Measurements from ENCODE around the gene OSBPL9. TPM values are rescaled to one million over a fixed set of nuclear protein-coding genes. Genes with fewer than 3 reads are reported as not detected.
A peak's percentile ranks its signal among the peaks of the same experiment; 100 is the strongest.

The OSBPL9 gene
- total RNA-seq, 2 experiments from 2014 or later, result 35.6 to 36.5 TPM

DNA sequence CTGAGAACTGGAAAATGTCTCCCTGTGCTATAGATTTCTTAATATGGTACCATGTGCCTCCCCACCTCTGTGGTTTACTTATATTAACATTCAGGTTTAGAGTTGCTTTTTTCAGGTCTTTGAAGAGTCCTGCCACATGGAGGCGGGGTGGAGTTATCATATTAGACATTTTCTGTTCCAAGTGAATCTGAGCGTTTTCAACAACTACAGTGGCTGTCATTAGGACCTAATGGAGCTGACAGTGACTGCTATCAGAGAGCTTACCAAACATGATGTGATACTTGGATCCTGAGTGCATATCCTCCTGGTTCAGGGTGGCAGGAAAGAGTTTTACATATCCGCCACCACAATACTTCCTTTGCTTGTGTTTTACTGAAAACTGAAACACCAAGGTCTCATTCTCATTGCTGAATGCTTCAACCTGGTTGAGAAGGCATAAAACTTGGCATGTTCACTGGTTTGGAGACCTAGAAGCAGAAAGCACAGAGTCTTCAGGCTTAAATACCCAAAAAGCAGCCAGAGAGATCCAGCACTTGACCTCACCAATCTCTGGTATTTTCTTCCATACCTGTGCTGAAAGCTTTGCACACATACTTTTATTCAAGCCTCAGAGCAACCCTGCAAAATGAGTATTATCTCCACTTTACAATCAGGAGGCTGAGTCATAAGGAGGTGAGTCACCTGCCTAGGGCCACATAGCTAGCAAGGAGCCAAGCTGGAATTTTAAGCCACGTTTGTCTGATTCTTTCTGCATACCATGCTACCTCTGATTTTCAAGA lies 47.4 kb upstream of the OSBPL9 start:
- H3K4me1 ChIP-seq (ENCODE audit: insufficient read depth, low read length), result peaks cover 38% of the 10 kb centered on the region
- ChIA-PET CTCF (no interaction called here), POLR2A (no interaction called here)
- TF ChIP-seq, protein P1, sequence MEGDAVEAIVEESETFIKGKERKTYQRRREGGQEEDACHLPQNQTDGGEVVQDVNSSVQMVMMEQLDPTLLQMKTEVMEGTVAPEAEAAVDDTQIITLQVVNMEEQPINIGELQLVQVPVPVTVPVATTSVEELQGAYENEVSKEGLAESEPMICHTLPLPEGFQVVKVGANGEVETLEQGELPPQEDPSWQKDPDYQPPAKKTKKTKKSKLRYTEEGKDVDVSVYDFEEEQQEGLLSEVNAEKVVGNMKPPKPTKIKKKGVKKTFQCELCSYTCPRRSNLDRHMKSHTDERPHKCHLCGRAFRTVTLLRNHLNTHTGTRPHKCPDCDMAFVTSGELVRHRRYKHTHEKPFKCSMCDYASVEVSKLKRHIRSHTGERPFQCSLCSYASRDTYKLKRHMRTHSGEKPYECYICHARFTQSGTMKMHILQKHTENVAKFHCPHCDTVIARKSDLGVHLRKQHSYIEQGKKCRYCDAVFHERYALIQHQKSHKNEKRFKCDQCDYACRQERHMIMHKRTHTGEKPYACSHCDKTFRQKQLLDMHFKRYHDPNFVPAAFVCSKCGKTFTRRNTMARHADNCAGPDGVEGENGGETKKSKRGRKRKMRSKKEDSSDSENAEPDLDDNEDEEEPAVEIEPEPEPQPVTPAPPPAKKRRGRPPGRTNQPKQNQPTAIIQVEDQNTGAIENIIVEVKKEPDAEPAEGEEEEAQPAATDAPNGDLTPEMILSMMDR (IDR thresholded peaks at IDR 0.05), result no peak
- H3K27me3 ChIP-seq (ENCODE audit: control insufficient read depth in 1 of 2, insufficient read depth in 2 of 2, low read length in 2 of 2), result no peaks in the 10 kb centered on the region
- no peaks in the 10 kb centered on the region for H3K36me3 ChIP-seq (ENCODE audit: insufficient read depth, low read length)
- H3K4me3 ChIP-seq (ENCODE audit: low read length), result peak overlapping the region; percentile 4
- peaks cover 34% of the 10 kb centered on the region for H3K4me1 Mint-ChIP-seq (ENCODE audit: low read depth)
- peak overlapping the region; percentile 43 to 69 for H3K27ac ChIP-seq (ENCODE audit: low read depth in 1 of 2, low read length in 2 of 2)
- ATAC-seq (ENCODE audit: poor library complexity) (peak; percentile 84), DNase-seq (peak in 10 of 14 experiments; percentile 2 to 69 (median 16))
- H3K27ac Mint-ChIP-seq, result peak overlapping the region; percentile 78
- intact Hi-C loops (cut with DNase I, micrococcal nuclease), result loop anchor here in 1 of 2 experiments (5.0 kb wide), 1 partner anchor 198 kb away; no protein-coding TSS in a partner anchor
- no peaks in the 10 kb centered on the region for H3K27me3 Mint-ChIP-seq
- no peaks in the 10 kb centered on the region for H3K9me3 Mint-ChIP-seq
- peak overlapping the region; percentile 40 for H3K4me3 Mint-ChIP-seq
- H3K36me3 Mint-ChIP-seq (ENCODE audit: low read depth), result no peaks in the 10 kb centered on the region
- H3K9me3 ChIP-seq (ENCODE audit: control insufficient read depth in 1 of 2, insufficient read depth in 1 of 2, low read length in 2 of 2), result no peaks in the 10 kb centered on the region

DNA sequence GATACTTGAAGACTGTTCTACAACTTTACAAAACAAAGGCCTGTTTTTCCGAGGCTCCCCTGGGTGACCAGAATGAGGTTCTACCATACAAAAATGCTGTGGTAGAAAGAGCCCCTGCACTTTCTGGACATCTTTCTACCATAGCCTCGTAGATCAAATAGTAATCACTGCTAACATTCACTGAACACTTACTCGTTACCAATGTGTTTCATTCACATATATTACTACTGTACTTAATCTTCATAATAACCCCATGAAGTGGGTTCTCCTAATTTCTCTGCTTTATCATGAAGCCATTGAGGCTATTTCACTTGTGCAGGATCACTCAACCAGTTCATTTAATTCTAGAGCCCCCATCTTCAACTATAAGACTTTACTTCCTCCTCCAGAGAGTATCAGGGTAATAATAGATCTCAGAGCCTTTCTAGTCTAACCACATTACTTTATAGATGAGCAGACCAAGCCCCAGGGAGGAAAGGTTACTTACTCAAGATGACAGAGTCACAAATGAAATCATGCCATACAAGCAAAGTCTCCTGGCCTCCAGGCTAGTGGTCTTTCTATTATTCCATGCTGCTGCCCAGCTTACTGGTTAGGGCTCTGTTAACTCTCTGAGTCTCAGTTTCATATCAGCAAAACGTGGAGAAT lies 46.7 kb upstream of the OSBPL9 start:
- no peaks in the 10 kb centered on the region for H3K36me3 Mint-ChIP-seq (ENCODE audit: low read depth)
- ChIA-PET POLR2A (no interaction called here), CTCF (no interaction called here)
- H3K4me3 ChIP-seq (ENCODE audit: low read length), result no peak overlapping the region
- H3K4me3 Mint-ChIP-seq, result peak overlapping the region; percentile 16
- H3K4me1 ChIP-seq (ENCODE audit: insufficient read depth, low read length), result peaks cover 34% of the 10 kb centered on the region
- H3K27ac ChIP-seq (ENCODE audit: low read depth in 1 of 2, low read length in 2 of 2), result peak overlapping the region; percentile 29 to 69
- intact Hi-C loops (cut with DNase I, micrococcal nuclease), result loop anchor here in 1 of 2 experiments (5.0 kb wide), 1 partner anchor 197 kb away; no protein-coding TSS in a partner anchor
- TF ChIP-seq, protein P1 (IDR thresholded peaks at IDR 0.05), result no peak
- peak overlapping the region; percentile 78 for H3K27ac Mint-ChIP-seq
- H3K27me3 Mint-ChIP-seq, result no peaks in the 10 kb centered on the region
- H3K4me1 Mint-ChIP-seq (ENCODE audit: low read depth), result peaks cover 38% of the 10 kb centered on the region
- no peaks in the 10 kb centered on the region for H3K9me3 Mint-ChIP-seq
- no peak for ATAC-seq (ENCODE audit: poor library complexity)
- no peaks in the 10 kb centered on the region for H3K27me3 ChIP-seq (ENCODE audit: control insufficient read depth in 1 of 2, insufficient read depth in 2 of 2, low read length in 2 of 2)
- DNase-seq, result no peak
- H3K36me3 ChIP-seq (ENCODE audit: insufficient read depth, low read length), result no peaks in the 10 kb centered on the region
- no peaks in the 10 kb centered on the region for H3K9me3 ChIP-seq (ENCODE audit: control insufficient read depth in 1 of 2, insufficient read depth in 1 of 2, low read length in 2 of 2)

DNA sequence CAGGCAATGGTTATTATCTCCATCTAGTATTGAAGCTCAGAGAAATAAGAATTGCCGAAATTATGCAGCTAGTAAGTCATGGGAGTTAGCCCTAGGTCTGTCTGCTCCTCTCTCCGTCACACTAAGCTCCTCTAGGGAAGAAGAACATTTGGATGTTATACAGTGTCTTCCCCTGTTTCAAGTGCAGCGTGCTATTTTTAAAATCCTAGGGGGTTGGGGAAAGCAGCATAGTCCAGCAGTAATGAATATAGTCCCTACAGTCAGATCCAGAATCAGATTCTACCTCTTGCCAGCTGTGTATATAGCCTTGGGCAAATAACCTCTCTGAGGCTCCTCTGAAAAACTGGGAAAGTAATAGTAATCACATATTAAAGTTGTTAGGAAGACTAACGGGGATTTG lies 44.5 kb upstream of the OSBPL9 start:
- Histone ChIP-seq H3K27ac (ENCODE audit: low read depth in 1 of 2, low read length in 2 of 2) (no peak overlapping the region), H3K4me3 (ENCODE audit: low read length) (no peak overlapping the region), H3K27me3 (ENCODE audit: control insufficient read depth in 1 of 2, insufficient read depth in 2 of 2, low read length in 2 of 2) (no peaks in the 10 kb centered on the region), H3K9me3 (ENCODE audit: control insufficient read depth in 1 of 2, insufficient read depth in 1 of 2, low read length in 2 of 2) (peaks cover 0 to 4% of the 10 kb centered on the region in 2 experiments), H3K36me3 (ENCODE audit: insufficient read depth, low read length) (no peaks in the 10 kb centered on the region), H3K4me1 (ENCODE audit: insufficient read depth, low read length) (peaks cover 49% of the 10 kb centered on the region)
- H3K4me3 Mint-ChIP-seq, result no peak overlapping the region
- POLR2A ChIA-PET, result no interaction called here
- no peaks in the 10 kb centered on the region for H3K9me3 Mint-ChIP-seq
- intact Hi-C loops (cut with DNase I, micrococcal nuclease), result loop anchor here in 1 of 2 experiments (5.0 kb wide), 1 partner anchor 195 kb away; no protein-coding TSS in a partner anchor
- no peak overlapping the region for H3K27ac Mint-ChIP-seq
- peaks cover 53% of the 10 kb centered on the region for H3K4me1 Mint-ChIP-seq (ENCODE audit: low read depth)
- DNase-seq (no peak), ATAC-seq (ENCODE audit: poor library complexity) (no peak)
- no peaks in the 10 kb centered on the region for H3K36me3 Mint-ChIP-seq (ENCODE audit: low read depth)
- no peaks in the 10 kb centered on the region for H3K27me3 Mint-ChIP-seq
- TF ChIP-seq, protein P1 (IDR thresholded peaks at IDR 0.05), result no peak
- CTCF ChIA-PET, result no interaction called here

All from CD4-positive, alpha-beta T cell (primary cell).